ENCODE measurements around the gene CEP83. TPM values are rescaled to one million over a fixed set of nuclear protein-coding genes. Genes with fewer than 3 reads are reported as not detected.

CEP83 gene
- total and polyA plus RNA-seq, 9 of the 15 experiments (the other 6 are each of a cell fraction or from before 2014, with no cell fraction given): 5.3 to 40.5 (median 31.3) TPM

GRCh38 chr12:94284859-94285258 is 174.8 kb downstream of the CEP83 start (continued):
- TF ChIP-seq REST (IDR thresholded peaks at IDR 0.05; ENCODE audit: borderline replicate concordance): peak; percentile 62
- TF ChIP-seq REST (CRISPR knock-in tag; IDR thresholded peaks at IDR 0.05; ENCODE audit: low read depth): no peak
- TF ChIP-seq GABPB2 (CRISPR knock-in tag; conservative IDR thresholded peaks at IDR 0.05): no peak
- TF ChIP-seq ZBED1 (IDR thresholded peaks at IDR 0.05): no peak
- no peak for TF ChIP-seq HEY1 (CRISPR knock-in tag; IDR thresholded peaks at IDR 0.05; ENCODE audit: borderline replicate concordance)
- no peak for TF ChIP-seq ELK3 (CRISPR knock-in tag; IDR thresholded peaks at IDR 0.05)
- no peak for TF ChIP-seq MITF (IDR thresholded peaks at IDR 0.05)
- peak; percentile 56 for TF ChIP-seq TFE3 (CRISPR knock-in tag; IDR thresholded peaks at IDR 0.05)
- no peak for TF ChIP-seq ZBTB7A (IDR thresholded peaks at IDR 0.05; ENCODE audit: borderline replicate concordance, control insufficient read depth, low read depth, low read length)
- TF ChIP-seq BCOR (IDR thresholded peaks at IDR 0.05): no peak
- TF ChIP-seq ZNF263 (CRISPR knock-in tag; IDR thresholded peaks at IDR 0.05; ENCODE audit: borderline replicate concordance): peak; percentile 41; the same call in 1 of the 2 replicates
- no peak for TF ChIP-seq ZNF282 (CRISPR knock-in tag; IDR thresholded peaks at IDR 0.05)
- no peak for TF ChIP-seq ESRRB (CRISPR knock-in tag; IDR thresholded peaks at IDR 0.05; ENCODE audit: borderline replicate concordance)
- TF ChIP-seq ZBTB49 (CRISPR knock-in tag; IDR thresholded peaks at IDR 0.05; ENCODE audit: borderline replicate concordance): no peak

All from K562 (cell line).